Ishikawa (cell line): ENCODE data around the gene FOXC2.

ENCODE experiments used
- CEBPB ChIP-seq: IDR thresholded peaks from 2 replicates; pipeline ENCODE4 v1.6.1; 2012
- CREB1 ChIP-seq: IDR thresholded peaks from 2 replicates; pipeline ENCODE4 v1.6.1; 2012; ENCODE audit warnings: low read depth
- EGR1 ChIP-seq: IDR thresholded peaks from 2 replicates; pipeline ENCODE4 v1.6.1; 2012
- EP300 ChIP-seq: IDR thresholded peaks from 2 replicates; pipeline ENCODE4 v1.6.1; 2012; ENCODE audit warnings: borderline replicate concordance
- FOXM1 ChIP-seq: IDR thresholded peaks from 2 replicates; pipeline ENCODE4 v1.6.1; 2012; ENCODE audit warnings: low read depth, borderline replicate concordance
- MAX ChIP-seq: IDR thresholded peaks from 2 replicates; pipeline ENCODE4 v1.6.1; 2012
- NFIC ChIP-seq: IDR thresholded peaks from 2 replicates; pipeline ENCODE4 v1.6.1; 2012
- RAD21 ChIP-seq: IDR thresholded peaks from 2 replicates; pipeline ENCODE4 v1.6.1; 2012; ENCODE audit warnings: low read depth
- REST ChIP-seq: IDR thresholded peaks from 2 replicates; pipeline ENCODE4 v1.6.1; 2012; ENCODE audit warnings: low read depth, mild to moderate bottlenecking
- TAF1 ChIP-seq: IDR thresholded peaks from 2 replicates; pipeline ENCODE4 v1.6.1; 2012; ENCODE audit warnings: low read depth, mild to moderate bottlenecking
- TCF12 ChIP-seq: IDR thresholded peaks from 2 replicates; pipeline ENCODE4 v1.6.1; 2012; ENCODE audit warnings: low read depth
- TEAD4 ChIP-seq: IDR thresholded peaks from 2 replicates; pipeline ENCODE4 v1.6.1; 2012
- USF1 ChIP-seq: IDR thresholded peaks from 2 replicates; pipeline ENCODE4 v1.6.1; 2012
- YY1 ChIP-seq: IDR thresholded peaks from 2 replicates; pipeline ENCODE4 v1.6.1; 2012; ENCODE audit warnings: low read depth
- ZBTB7A ChIP-seq: IDR thresholded peaks from 2 replicates; pipeline ENCODE4 v1.6.1; 2012; ENCODE audit warnings: low read depth

Gene FOXC2

GRCh38 chr16:86584071-86584685, 17.5 kb downstream of the FOXC2 start:
- TF ChIP-seq EGR1 (no peak), TAF1 (no peak), CEBPB (no peak), EP300 (no peak), YY1 (no peak), TEAD4 (no peak), FOXM1 (no peak), RAD21 (no peak), NFIC (no peak)

- TF ChIP-seq CREB1: no peak
- no peak for TF ChIP-seq RAD21
- no peak for TF ChIP-seq TCF12
- no peak for TF ChIP-seq TEAD4
- no peak for TF ChIP-seq TAF1
- TF ChIP-seq EGR1: no peak
- TF ChIP-seq FOXM1: no peak
- TF ChIP-seq YY1: no peak
- TF ChIP-seq USF1: no peak
- TF ChIP-seq ZBTB7A: no peak
- TF ChIP-seq REST: no peak
- TF ChIP-seq CEBPB: no peak
- no peak for TF ChIP-seq EP300
- TF ChIP-seq MAX: no peak
- no peak for TF ChIP-seq NFIC
Observed at GRCh38 chr16:86584726-86585721, 18.4 kb downstream of the FOXC2 start.

- TF ChIP-seq REST (no peak), FOXM1 (no peak), USF1 (no peak), EGR1 (no peak), TEAD4 (no peak), YY1 (no peak), TAF1 (no peak), CEBPB (no peak), ZBTB7A (no peak), NFIC (no peak), RAD21 (no peak), EP300 (no peak), CREB1 (no peak), MAX (no peak), TCF12 (no peak)
Observed at GRCh38 chr16:86585821-86586611, 19.4 kb downstream of the FOXC2 start.

GRCh38 chr16:86587487-86587886, 20.9 kb downstream of the FOXC2 start:
- TF ChIP-seq CEBPB (no peak), USF1 (no peak), TAF1 (no peak)
